Measurements from ENCODE around the gene ADK.
"Not testable (repeated sequence)": the region's sequence is repeated elsewhere in the genome, so short reads cannot be mapped to it uniquely, and the experiment has no call there.

Gene ADK

GRCh38 chr10:74150990-74151878 is at the start of gene ADK:
Gene ADK, plus strand, starts transcription at chr10:74151221. Its CDS starts 58 bp downstream, at chr10:74151279.
- peak; percentile 100 for DNase-seq

- DNase-seq, result no peak
These were observed 47.3 kb upstream of the ADK start for GRCh38 chr10:74103560-74104258.

GRCh38 chr10:74104480-74104879 is 46.5 kb upstream of the ADK start:
- DNase-seq, result no peak

GRCh38 chr10:74104996-74105395 is 46.0 kb upstream of the ADK start:
- DNase-seq, result no peak

- no peak for DNase-seq
These were observed 43.6 kb upstream of the ADK start for GRCh38 chr10:74107391-74107790.

GRCh38 chr10:74109452-74109851 is 41.6 kb upstream of the ADK start:
- no peak for DNase-seq

GRCh38 chr10:74110120-74110519 is 40.9 kb upstream of the ADK start:
- no peak for DNase-seq

GRCh38 chr10:74111799-74112198 is 39.2 kb upstream of the ADK start:
- DNase-seq, result no peak

- no peak for DNase-seq
These were observed 37.5 kb upstream of the ADK start for GRCh38 chr10:74113546-74113945.

GRCh38 chr10:74114041-74114448 is 37.0 kb upstream of the ADK start:
- no peak for DNase-seq

GRCh38 chr10:74117738-74118137 is 33.3 kb upstream of the ADK start:
- DNase-seq, result no peak

- no peak for DNase-seq
These were observed 32.2 kb upstream of the ADK start for GRCh38 chr10:74118804-74119203.

GRCh38 chr10:74120911-74121310 is 30.1 kb upstream of the ADK start:
- DNase-seq, result no peak

GRCh38 chr10:74121368-74121767 is 29.7 kb upstream of the ADK start:
- DNase-seq, result no peak

GRCh38 chr10:74122060-74122459 is 29.0 kb upstream of the ADK start:
- DNase-seq, result no peak

- no peak for DNase-seq
These were observed 27.9 kb upstream of the ADK start for GRCh38 chr10:74123081-74123480.

- no peak for DNase-seq
These were observed 16.8 kb upstream of the ADK start for GRCh38 chr10:74133923-74134820.

GRCh38 chr10:74135452-74135851 is 15.6 kb upstream of the ADK start:
- DNase-seq, result no peak

- no peak for DNase-seq
These were observed 13.0 kb upstream of the ADK start for GRCh38 chr10:74137992-74138391.

- not testable (repeated sequence) for DNase-seq
These were observed 12.4 kb upstream of the ADK start for GRCh38 chr10:74138596-74138995.

GRCh38 chr10:74139981-74140380 is 11.0 kb upstream of the ADK start:
- no peak for DNase-seq

GRCh38 chr10:74140553-74140952 is 10.5 kb upstream of the ADK start:
- no peak for DNase-seq

- no peak for DNase-seq
These were observed 5.9 kb upstream of the ADK start for GRCh38 chr10:74145133-74145532.

Data from CD4-positive, alpha-beta T cell treated with Interleukin-12 subunit alpha and Interleukin-12 subunit beta, for 1 hour (primary cell).